Measurements from ENCODE around the gene APOB. TPM values are rescaled to one million over a fixed set of nuclear protein-coding genes. Genes with fewer than 3 reads are reported as not detected.

APOB gene
- under 0.01 TPM in 2 replicates for total RNA-seq

GRCh38 chr2:21043744-21044532 lies at the start of gene APOB:
TSS of gene APOB (minus strand) at chr2:21044073. CDS start at chr2:21043945, 128 bp downstream.
- TF ChIP-seq CTCF (IDR thresholded peaks at IDR 0.05; ENCODE audit: insufficient read depth, low read depth, low read length): no peak
- no peak for DNase-seq (ENCODE audit: low read depth)
- no peak within 1 kb of the TSS for H3K4me3 ChIP-seq (ENCODE audit: low read depth, low read length)

DNA sequence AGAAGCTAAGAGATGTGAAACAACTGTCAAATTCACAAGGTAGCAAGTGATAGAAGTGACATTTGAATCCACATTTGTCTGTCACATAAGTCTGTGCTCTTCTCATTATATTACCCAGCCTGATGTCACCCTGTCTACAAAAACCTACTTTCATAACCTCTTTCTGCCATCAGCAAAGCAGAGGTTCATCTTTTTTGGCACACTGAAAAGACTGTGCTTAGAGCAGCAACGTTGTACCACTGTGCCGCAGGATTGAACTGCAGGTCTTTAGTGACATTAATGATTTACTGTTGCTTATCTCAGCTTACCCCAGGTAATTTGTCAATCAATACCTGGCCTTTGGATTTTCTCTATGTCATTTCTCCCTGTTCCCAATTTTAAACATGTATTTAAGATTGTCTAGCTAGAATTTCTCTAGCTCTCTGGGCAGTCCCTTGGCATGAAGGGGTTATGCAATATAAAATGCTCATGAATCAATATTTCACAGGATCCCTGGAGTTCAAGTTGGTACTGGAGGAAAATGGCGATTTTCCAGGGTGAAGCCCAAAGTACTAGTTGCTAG lies 48.5 kb upstream of the APOB start:
- TF ChIP-seq CTCF (IDR thresholded peaks at IDR 0.05; ENCODE audit: insufficient read depth, low read depth, low read length): no peak
- no peak for DNase-seq (ENCODE audit: low read depth)
- H3K4me3 ChIP-seq (ENCODE audit: low read depth, low read length): no peak overlapping the region

DNA sequence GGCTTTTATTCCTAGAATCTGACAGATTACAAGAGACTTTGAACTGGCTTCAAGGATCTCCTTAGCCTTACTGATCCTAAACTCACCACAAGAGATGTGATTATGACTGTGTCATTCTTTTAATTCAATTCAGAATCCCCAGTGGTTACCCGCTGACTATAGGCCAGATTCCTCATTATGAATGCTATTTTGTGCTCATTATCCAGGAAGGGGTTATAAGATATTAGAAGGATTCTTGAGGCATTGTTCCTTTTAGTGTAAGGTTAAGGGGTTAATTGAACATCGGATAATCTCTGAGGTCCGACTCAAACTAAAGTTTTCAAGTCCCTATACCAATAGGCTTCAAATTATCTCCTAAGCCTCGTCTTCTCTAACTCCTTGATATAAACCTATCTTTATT lies 40.5 kb upstream of the APOB start:
- DNase-seq (ENCODE audit: low read depth): no peak
- H3K4me3 ChIP-seq (ENCODE audit: low read depth, low read length): no peak overlapping the region
- no peak for TF ChIP-seq CTCF (IDR thresholded peaks at IDR 0.05; ENCODE audit: insufficient read depth, low read depth, low read length)

- no peak for TF ChIP-seq CTCF (IDR thresholded peaks at IDR 0.05; ENCODE audit: insufficient read depth, low read depth, low read length)
- no peak overlapping the region for H3K4me3 ChIP-seq (ENCODE audit: low read depth, low read length)
Observed at GRCh38 chr2:21083482-21083881, 39.6 kb upstream of the APOB start.

GRCh38 chr2:21078296-21078695 lies 34.4 kb upstream of the APOB start:
- no peak overlapping the region for H3K4me3 ChIP-seq (ENCODE audit: low read depth, low read length)
- TF ChIP-seq CTCF (IDR thresholded peaks at IDR 0.05; ENCODE audit: insufficient read depth, low read depth, low read length): no peak
- no peak for DNase-seq (ENCODE audit: low read depth)

More at GRCh38 chr2:21083482-21083881, 39.6 kb upstream of the APOB start:
- no peak for DNase-seq (ENCODE audit: low read depth)

DNA sequence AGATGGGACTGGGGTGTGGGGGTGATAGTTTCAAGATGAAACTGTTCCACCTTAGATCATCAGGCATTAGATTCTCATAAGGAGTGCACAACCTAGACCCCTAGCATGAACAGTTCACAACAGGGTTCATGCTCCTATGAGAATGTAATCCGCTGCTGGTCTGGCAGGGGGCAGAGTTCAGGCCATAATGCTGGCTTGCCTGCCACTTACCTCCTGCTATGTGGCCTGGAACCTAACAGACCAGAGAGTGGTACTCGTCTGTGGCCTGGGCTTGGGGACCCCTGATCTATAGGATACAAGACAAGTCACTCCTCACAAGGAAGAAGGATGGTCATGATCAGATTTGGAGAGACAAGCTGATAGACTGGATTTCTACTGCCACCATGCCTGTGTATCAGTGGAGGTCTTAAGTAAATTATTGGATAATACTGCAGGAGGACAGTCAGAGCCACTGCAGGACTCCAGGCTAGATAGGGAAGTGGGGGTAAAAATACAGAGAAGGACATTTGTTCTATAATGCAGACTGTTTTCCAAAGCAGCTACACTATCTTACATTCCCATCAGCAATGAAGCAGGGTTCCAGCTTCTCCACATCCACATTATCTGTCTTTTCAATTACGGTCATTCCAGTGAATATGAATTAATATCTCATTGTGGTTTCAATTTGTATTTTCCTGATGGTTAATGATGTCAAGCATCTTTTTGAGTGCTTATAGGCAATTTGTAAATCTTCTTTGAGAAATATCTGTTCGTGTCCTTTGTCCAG lies 28.8 kb upstream of the APOB start:
- no peak overlapping the region for H3K4me3 ChIP-seq (ENCODE audit: low read depth, low read length)
- no peak for DNase-seq (ENCODE audit: low read depth)
- TF ChIP-seq CTCF (IDR thresholded peaks at IDR 0.05; ENCODE audit: insufficient read depth, low read depth, low read length): no peak
